ENCODE measurements around the gene TIPIN.
"Not testable (repeated sequence)": the region's sequence is repeated elsewhere in the genome, so short reads cannot be mapped to it uniquely, and the experiment has no call there.

The TIPIN gene

GRCh38 chr15:66359740-66360139, 3.3 kb upstream of the TIPIN start:
- no peak for TF ChIP-seq ZNF274 (IDR thresholded peaks at IDR 0.05; ENCODE audit: low read depth, low read length)
- no peak overlapping the region for H3K4me3 ChIP-seq (ENCODE audit: low read length)

- H3K4me3 ChIP-seq (ENCODE audit: low read length), result peak overlapping the region; percentile 86
- no peak for TF ChIP-seq ZNF274 (IDR thresholded peaks at IDR 0.05; ENCODE audit: low read depth, low read length)
Observed at GRCh38 chr15:66356077-66356358, 467 bp downstream of the TIPIN start.

GRCh38 chr15:66348530-66348929, 8.0 kb downstream of the TIPIN start:
- H3K4me3 ChIP-seq (ENCODE audit: low read length), result not testable (repeated sequence)

DNA sequence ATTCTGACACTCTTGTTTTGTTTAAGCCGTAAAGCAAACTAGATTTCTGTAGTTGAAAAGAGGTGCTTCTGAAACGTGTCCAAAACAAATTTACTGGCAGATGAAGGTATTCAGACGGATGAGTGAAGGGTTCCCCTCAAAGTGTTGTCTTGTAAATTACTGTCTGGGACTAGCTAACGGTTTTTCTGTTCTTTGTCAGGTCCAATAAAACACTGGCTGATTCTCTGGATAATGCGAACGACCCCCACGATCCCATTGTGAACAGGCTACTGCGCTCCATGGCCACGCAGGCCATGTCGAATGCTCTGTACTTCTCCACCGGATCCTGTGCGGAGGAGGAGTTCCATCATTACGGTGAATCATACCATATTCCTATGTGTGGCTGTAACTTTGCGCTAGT, 27.7 kb downstream of the TIPIN start:
- no peak for TF ChIP-seq ZNF274 (IDR thresholded peaks at IDR 0.05; ENCODE audit: low read depth, low read length)
- H3K4me3 ChIP-seq (ENCODE audit: low read length), result no peak overlapping the region

- H3K4me3 ChIP-seq (ENCODE audit: low read length), result no peak overlapping the region
- TF ChIP-seq ZNF274 (IDR thresholded peaks at IDR 0.05; ENCODE audit: low read depth, low read length), result no peak
Observed at GRCh38 chr15:66327736-66328135, 28.7 kb downstream of the TIPIN start.

DNA sequence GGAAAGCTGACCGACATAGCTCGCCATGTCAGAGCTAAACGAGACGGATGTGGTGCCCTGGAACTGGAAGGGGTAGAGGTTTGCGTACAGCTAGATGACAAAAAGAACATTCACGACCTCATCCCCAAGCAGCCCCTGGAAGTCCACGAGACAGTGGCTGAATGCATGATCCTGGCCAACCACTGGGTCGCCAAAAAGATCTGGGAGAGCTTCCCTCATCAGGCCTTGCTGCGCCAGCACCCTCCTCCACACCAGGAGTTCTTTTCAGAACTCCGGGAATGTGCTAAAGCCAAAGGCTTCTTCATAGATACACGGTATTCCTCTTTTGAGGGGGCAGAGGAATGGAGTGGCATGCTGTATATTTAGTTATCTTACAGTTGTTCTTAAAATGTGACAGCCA, 30.4 kb downstream of the TIPIN start:
- no peak overlapping the region for H3K4me3 ChIP-seq (ENCODE audit: low read length)
- no peak for TF ChIP-seq ZNF274 (IDR thresholded peaks at IDR 0.05; ENCODE audit: low read depth, low read length)

- H3K4me3 ChIP-seq (ENCODE audit: low read length), result no peak overlapping the region
- TF ChIP-seq ZNF274 (IDR thresholded peaks at IDR 0.05; ENCODE audit: low read depth, low read length), result no peak
Observed at GRCh38 chr15:66323312-66323928, 33.1 kb downstream of the TIPIN start.

GRCh38 chr15:66312144-66312543, 44.3 kb downstream of the TIPIN start:
- H3K4me3 ChIP-seq (ENCODE audit: low read length), result no peak overlapping the region
- TF ChIP-seq ZNF274 (IDR thresholded peaks at IDR 0.05; ENCODE audit: low read depth, low read length), result no peak

GRCh38 chr15:66310786-66311185, 45.7 kb downstream of the TIPIN start:
- no peak overlapping the region for H3K4me3 ChIP-seq (ENCODE audit: low read length)
- no peak for TF ChIP-seq ZNF274 (IDR thresholded peaks at IDR 0.05; ENCODE audit: low read depth, low read length)

DNA sequence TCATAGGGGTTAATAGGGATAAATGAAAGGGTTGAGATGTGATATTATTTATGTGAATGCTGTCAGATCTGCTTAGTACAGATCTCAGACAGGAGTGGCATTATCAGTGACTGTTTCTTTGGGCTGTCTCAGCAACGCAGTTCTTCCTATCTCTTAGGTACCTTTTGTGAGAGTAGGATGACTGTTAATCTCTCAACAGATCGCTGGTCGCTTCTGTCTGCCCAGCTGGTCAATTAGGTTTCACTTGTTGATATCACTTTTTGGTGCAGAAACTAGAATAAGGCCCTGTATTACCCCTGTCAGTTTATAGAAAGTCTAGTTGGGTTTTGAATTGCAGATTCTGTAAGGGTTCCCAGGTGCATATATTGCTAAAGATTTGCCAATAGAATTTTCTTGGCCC, 46.7 kb downstream of the TIPIN start:
- TF ChIP-seq ZNF274 (IDR thresholded peaks at IDR 0.05; ENCODE audit: low read depth, low read length), result no peak

DNA sequence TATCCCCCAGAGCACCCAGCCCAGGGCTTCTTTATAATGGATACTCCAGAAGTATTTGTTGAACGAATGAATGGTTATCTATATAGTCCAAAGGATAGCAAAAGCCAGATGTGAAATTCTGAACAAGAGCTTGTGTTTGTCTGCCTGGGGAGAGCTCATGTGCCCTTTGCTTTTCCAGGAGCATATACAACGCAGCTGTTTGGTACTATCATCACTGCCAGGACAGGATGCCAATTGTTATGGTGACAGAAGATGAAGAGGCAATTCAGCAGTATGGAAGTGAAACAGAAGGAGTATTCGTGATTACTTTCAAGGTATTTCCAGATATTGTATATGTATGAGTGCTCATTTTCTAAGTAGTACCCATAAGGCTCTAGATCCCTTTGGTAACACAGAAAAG, 48.0 kb downstream of the TIPIN start:
- TF ChIP-seq ZNF274 (IDR thresholded peaks at IDR 0.05; ENCODE audit: low read depth, low read length), result no peak
- no peak overlapping the region for H3K4me3 ChIP-seq (ENCODE audit: low read length)

More for the DNA sequence above, 46.7 kb downstream of the TIPIN start:
- no peak overlapping the region for H3K4me3 ChIP-seq (ENCODE audit: low read length)

DNA sequence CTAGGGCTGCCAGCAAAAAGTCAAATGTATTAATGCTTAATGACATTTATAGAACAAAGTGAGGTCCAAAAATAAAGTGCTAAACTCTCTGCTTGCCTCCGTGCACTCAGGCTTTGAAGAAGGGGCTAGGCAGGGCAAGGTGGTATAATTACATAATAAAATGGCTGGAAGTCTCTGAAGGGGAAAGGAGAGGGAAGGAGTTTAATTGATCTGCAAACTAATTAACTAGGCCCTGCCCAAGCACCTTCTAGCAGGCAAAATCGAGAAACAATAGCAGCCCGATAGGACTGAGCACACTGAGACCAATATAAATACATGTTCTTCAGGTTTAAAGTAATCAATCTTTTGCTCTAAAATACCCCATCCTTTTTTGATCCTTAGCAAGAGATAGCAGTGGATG, 50.1 kb downstream of the TIPIN start:
- H3K4me3 ChIP-seq (ENCODE audit: low read length), result no peak overlapping the region
- TF ChIP-seq ZNF274 (IDR thresholded peaks at IDR 0.05; ENCODE audit: low read depth, low read length), result no peak

DNA sequence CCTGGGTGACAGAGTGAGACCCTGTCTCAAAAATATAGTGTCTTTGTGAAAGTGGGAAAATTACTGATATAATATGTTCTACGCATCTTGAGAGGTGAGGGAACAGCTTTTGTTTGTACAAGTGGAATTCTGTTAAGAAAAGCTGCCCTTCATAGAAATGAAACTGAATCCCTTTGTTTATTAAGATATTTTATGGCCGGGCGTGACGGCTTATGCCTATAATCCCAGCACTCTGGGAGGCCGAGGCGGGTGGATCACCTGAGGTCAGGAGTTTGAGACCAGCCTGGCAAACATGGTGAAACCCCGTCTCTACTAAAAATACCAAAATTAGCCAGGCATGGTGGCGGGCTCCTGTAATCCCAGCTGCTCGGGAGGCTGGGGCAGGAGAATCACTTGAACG, 52.1 kb downstream of the TIPIN start:
- H3K4me3 ChIP-seq (ENCODE audit: low read length), result not testable (repeated sequence)

- no peak for TF ChIP-seq ZNF274 (IDR thresholded peaks at IDR 0.05; ENCODE audit: low read depth, low read length)
- no peak overlapping the region for H3K4me3 ChIP-seq (ENCODE audit: low read length)
Observed at GRCh38 chr15:66302489-66303278, 53.8 kb downstream of the TIPIN start.

DNA sequence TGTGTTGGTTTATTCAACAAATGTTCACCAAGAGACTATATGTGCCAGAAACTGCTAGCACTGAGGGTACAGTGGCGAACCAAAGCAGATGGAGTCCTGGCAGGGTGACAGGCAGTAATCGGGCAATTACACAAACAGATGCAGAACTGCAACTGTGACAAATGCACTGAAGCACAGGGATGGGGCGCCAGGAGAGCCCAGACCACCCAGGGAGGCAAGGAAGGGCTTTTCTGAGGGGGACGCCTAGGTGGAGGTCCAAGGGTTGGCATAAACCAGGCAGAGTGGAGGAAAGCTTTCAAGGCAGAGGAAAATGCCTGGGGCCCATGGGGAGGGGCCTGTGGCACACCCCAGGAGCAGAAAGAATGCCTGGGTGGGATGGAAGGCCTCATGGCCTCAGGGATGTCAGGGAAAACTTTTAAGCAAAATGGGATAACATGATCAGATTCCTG, 57.7 kb downstream of the TIPIN start:
- H3K4me3 ChIP-seq (ENCODE audit: low read length), result no peak overlapping the region
- TF ChIP-seq ZNF274 (IDR thresholded peaks at IDR 0.05; ENCODE audit: low read depth, low read length), result no peak

DNA sequence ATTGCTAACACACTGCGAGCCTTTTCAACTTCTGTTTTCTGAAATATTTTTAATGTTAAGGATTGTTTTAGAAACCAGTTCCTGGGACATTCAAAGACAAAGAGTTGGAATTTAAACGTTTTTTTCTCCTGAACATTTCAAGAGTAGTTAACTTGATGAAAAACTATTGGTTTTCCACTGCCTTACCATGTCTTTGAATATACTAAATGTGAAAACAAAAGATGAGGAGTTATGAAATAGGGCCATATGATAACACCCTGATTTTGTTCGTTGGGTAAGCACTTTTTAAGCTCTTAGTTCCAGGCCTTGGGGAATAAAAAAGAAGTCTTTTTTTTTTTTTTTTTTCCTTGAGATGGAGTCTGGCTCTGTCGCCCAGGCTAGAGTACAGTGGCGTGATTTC, 60.3 kb downstream of the TIPIN start:
- no peak for TF ChIP-seq ZNF274 (IDR thresholded peaks at IDR 0.05; ENCODE audit: low read depth, low read length)
- no peak overlapping the region for H3K4me3 ChIP-seq (ENCODE audit: low read length)

Data from GM08714 (cell line).